ENCODE data around the gene STXBP6. TPM values are rescaled to one million over a fixed set of nuclear protein-coding genes. Genes with fewer than 3 reads are reported as not detected.

Gene STXBP6
- total and polyA plus RNA-seq, 2 of the 13 experiments (the other 11 are each of a cell fraction or from before 2014, with no cell fraction given) = 35.3 to 42.8 TPM

DNA sequence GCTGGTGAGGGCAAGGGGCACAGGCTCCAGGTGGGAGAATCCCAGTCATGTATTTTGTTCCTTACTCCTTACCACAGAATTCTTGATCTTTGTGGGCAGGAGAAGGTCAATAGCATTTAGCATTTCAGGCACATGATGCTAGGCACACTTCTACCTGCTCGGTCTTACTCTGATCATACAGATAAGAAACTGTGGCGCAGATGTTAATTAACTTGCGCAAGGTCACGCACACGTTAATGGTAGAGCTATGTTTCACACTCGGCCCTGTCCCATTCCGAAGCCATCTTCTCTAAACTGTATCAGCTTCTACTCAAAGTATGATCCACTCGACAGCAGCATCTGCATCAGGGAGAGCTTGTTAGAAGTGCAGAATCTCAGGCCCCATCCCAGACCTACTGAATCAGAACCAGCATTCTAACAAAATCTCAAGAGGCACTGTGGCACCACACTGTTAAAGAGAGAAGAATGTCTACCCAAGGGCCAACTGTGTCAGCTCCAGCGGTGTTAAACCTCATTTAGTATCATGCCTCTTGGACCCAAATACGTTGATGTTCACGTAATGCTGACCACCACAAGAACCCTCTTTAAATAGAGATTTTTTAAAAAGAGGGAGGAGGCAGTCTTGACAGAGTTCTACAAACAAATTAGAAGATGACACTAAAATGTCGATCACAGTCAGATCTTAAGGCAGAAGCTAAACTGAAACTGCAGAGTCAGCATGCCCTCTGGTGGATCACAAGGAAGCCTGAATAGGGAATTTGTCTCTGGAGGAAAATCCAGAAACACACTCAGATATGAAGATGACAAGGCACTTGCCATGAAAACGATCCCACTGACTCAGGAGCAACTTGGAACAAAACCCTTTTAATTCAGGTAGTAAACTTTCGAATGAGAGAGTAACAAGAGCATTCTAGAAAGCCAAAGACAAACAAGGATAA, 7.3 kb downstream of the STXBP6 start (continued):
- TF ChIP-seq, protein P1, sequence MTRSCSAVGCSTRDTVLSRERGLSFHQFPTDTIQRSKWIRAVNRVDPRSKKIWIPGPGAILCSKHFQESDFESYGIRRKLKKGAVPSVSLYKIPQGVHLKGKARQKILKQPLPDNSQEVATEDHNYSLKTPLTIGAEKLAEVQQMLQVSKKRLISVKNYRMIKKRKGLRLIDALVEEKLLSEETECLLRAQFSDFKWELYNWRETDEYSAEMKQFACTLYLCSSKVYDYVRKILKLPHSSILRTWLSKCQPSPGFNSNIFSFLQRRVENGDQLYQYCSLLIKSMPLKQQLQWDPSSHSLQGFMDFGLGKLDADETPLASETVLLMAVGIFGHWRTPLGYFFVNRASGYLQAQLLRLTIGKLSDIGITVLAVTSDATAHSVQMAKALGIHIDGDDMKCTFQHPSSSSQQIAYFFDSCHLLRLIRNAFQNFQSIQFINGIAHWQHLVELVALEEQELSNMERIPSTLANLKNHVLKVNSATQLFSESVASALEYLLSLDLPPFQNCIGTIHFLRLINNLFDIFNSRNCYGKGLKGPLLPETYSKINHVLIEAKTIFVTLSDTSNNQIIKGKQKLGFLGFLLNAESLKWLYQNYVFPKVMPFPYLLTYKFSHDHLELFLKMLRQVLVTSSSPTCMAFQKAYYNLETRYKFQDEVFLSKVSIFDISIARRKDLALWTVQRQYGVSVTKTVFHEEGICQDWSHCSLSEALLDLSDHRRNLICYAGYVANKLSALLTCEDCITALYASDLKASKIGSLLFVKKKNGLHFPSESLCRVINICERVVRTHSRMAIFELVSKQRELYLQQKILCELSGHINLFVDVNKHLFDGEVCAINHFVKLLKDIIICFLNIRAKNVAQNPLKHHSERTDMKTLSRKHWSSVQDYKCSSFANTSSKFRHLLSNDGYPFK (CRISPR knock-in tag; IDR thresholded peaks at IDR 0.05; ENCODE audit: borderline replicate concordance) = no peak
- TF ChIP-seq RBFOX2 (IDR thresholded peaks at IDR 0.05; ENCODE audit: low read depth, low read length) (no peak), PATZ1 (CRISPR knock-in tag; IDR thresholded peaks at IDR 0.05) (0 out of 2 replicates have a peak, but pooled peaks have one; percentile 45), SYNCRIP (IDR thresholded peaks at IDR 0.05; ENCODE audit: insufficient read depth, low read depth, low read length) (no peak), CHD4 (IDR thresholded peaks at IDR 0.05; ENCODE audit: borderline replicate concordance, low read length) (no peak), ZNF678 (CRISPR knock-in tag; IDR thresholded peaks at IDR 0.05) (no peak), ZSCAN25 (CRISPR knock-in tag; IDR thresholded peaks at IDR 0.05) (no peak), HMGA1 (CRISPR knock-in tag; conservative IDR thresholded peaks at IDR 0.05) (no peak), AGO1 (IDR thresholded peaks at IDR 0.05; ENCODE audit: low read depth, low read length, poor library complexity, severe bottlenecking) (no peak), MBD4 (IDR thresholded peaks at IDR 0.05; ENCODE audit: borderline replicate concordance, low read length) (no peak), TFAP4 (IDR thresholded peaks at IDR 0.05; ENCODE audit: borderline replicate concordance, low read depth) (no peak), ATM (IDR thresholded peaks at IDR 0.05; ENCODE audit: borderline replicate concordance) (no peak), IKZF4 (CRISPR knock-in tag; IDR thresholded peaks at IDR 0.05; ENCODE audit: borderline replicate concordance, low read depth, not compliant biosample characterization) (no peak), SCMH1 (CRISPR knock-in tag; IDR thresholded peaks at IDR 0.05; ENCODE audit: borderline replicate concordance) (no peak), DMTF1 (CRISPR knock-in tag; IDR thresholded peaks at IDR 0.05) (no peak), ZNF768 (CRISPR knock-in tag; IDR thresholded peaks at IDR 0.05) (no peak), ZNF792 (CRISPR knock-in tag; IDR thresholded peaks at IDR 0.05) (no peak)
- TF ChIP-seq, protein P2, sequence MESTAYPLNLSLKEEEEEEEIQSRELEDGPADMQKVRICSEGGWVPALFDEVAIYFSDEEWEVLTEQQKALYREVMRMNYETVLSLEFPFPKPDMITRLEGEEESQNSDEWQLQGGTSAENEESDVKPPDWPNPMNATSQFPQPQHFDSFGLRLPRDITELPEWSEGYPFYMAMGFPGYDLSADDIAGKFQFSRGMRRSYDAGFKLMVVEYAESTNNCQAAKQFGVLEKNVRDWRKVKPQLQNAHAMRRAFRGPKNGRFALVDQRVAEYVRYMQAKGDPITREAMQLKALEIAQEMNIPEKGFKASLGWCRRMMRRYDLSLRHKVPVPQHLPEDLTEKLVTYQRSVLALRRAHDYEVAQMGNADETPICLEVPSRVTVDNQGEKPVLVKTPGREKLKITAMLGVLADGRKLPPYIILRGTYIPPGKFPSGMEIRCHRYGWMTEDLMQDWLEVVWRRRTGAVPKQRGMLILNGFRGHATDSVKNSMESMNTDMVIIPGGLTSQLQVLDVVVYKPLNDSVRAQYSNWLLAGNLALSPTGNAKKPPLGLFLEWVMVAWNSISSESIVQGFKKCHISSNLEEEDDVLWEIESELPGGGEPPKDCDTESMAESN (CRISPR knock-in tag; conservative IDR thresholded peaks at IDR 0.05) = 0 out of 2 replicates have a peak, but pooled peaks have one; percentile 46

Measured in HepG2 (cell line).